ENCODE results near the gene CTNNBIP1. TPM values are rescaled to one million over a fixed set of nuclear protein-coding genes. Genes with fewer than 3 reads are reported as not detected.

CTNNBIP1 gene
- total RNA-seq, 1 experiment from 2014 or later = 14.6 TPM

DNA sequence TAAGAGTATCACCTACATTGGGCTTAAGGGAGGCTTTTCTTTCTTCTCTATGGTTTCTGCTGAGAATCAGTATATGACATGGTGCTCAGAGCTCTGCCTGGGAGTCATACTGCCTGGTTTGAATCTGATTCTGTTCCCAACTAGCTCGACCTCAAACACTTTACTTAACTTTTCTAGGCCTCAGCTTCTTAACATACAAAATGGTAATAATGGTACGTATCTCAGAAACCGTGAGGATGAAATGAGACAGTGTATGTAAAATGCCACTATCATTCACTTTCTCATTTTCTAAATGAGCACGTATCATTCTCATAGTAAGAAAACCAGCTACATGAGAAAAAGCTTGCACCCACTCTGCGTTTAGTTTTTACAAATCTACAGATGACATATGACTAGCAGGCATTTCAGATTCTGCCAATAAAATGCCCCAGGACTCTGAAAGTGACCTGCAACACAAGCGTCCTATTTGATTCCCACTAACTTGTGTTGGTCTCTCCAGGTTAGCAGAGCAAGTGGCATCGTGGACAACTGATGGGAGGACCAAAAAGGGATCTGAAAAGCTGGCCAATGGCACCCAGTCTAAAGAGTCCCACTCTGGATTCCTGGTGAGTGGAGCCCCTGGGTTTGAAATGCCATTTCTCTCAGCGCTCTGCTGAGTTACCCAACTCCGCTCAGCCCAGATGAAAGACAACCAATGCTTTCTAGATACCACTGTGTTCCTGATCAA, 6.1 kb downstream of the CTNNBIP1 start:
- Histone ChIP-seq H3K4me3 (ENCODE audit: low read depth, low read length, poor library complexity, severe bottlenecking) (no peak overlapping the region), H3K4me1 (ENCODE audit: insufficient read depth, low read length, poor library complexity, severe bottlenecking) (peaks cover 6% of the 10 kb centered on the region), H3K27ac (ENCODE audit: low read depth, low read length, poor library complexity, severe bottlenecking) (no peak overlapping the region), H3K36me3 (ENCODE audit: insufficient read depth, low read length, poor library complexity, severe bottlenecking) (no peaks in the 10 kb centered on the region), H3K9me3 (ENCODE audit: low read depth, low read length, poor library complexity, severe bottlenecking) (no peaks in the 10 kb centered on the region), H3K27me3 (replicated peaks; ENCODE audit: insufficient read depth, low read depth, low read length, poor library complexity) (no peaks in the 10 kb centered on the region)
- intact Hi-C loops (cut with micrococcal nuclease; ENCODE audit: unreplicated experiment) = no loop called here
- CTCF ChIA-PET = no interaction called here
- POLR2A ChIA-PET (ENCODE audit: low non-redundant PET) = no interaction called here
- no TSS peak for BruUV-seq (replicated peaks)
- no peak for DNase-seq (ENCODE audit: low spot score)
- no peak for TF ChIP-seq EZH2 (IDR thresholded peaks at IDR 0.05; ENCODE audit: borderline replicate concordance, low read depth, low read length, poor library complexity, severe bottlenecking)
- TF ChIP-seq, protein P1, sequence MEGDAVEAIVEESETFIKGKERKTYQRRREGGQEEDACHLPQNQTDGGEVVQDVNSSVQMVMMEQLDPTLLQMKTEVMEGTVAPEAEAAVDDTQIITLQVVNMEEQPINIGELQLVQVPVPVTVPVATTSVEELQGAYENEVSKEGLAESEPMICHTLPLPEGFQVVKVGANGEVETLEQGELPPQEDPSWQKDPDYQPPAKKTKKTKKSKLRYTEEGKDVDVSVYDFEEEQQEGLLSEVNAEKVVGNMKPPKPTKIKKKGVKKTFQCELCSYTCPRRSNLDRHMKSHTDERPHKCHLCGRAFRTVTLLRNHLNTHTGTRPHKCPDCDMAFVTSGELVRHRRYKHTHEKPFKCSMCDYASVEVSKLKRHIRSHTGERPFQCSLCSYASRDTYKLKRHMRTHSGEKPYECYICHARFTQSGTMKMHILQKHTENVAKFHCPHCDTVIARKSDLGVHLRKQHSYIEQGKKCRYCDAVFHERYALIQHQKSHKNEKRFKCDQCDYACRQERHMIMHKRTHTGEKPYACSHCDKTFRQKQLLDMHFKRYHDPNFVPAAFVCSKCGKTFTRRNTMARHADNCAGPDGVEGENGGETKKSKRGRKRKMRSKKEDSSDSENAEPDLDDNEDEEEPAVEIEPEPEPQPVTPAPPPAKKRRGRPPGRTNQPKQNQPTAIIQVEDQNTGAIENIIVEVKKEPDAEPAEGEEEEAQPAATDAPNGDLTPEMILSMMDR (conservative IDR thresholded peaks at IDR 0.05; ENCODE audit: low read depth, low read length) = no peak

DNA sequence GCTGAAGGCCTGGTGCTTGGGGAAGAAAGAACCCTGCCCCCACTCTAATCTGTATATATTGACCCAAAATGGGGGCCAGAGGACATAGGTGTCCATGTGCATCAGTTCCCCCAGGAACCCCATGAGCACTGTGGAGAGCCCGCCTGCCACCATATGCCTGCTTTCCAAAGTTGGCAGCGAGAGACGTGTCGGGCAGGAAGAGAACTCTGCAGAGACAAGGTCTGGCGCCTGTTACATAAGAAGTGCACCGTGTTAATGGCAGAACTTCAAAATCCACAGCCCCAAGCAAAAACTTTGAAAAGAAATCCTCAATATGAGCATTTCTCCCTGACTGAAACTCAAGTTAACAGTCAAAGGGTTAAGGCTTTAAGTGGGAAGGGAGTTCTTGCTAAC, 8.0 kb downstream of the CTNNBIP1 start:
- no TSS peak for BruUV-seq (replicated peaks)
- Histone ChIP-seq H3K9me3 (ENCODE audit: low read depth, low read length, poor library complexity, severe bottlenecking) (no peaks in the 10 kb centered on the region), H3K36me3 (ENCODE audit: insufficient read depth, low read length, poor library complexity, severe bottlenecking) (no peaks in the 10 kb centered on the region), H3K27me3 (replicated peaks; ENCODE audit: insufficient read depth, low read depth, low read length, poor library complexity) (no peaks in the 10 kb centered on the region), H3K27ac (ENCODE audit: low read depth, low read length, poor library complexity, severe bottlenecking) (no peak overlapping the region), H3K4me3 (ENCODE audit: low read depth, low read length, poor library complexity, severe bottlenecking) (no peak overlapping the region), H3K4me1 (ENCODE audit: insufficient read depth, low read length, poor library complexity, severe bottlenecking) (no peaks in the 10 kb centered on the region)
- CTCF ChIA-PET = no interaction called here
- DNase-seq (ENCODE audit: low spot score) = no peak
- intact Hi-C loops (cut with micrococcal nuclease; ENCODE audit: unreplicated experiment) = no loop called here
- TF ChIP-seq EZH2 (IDR thresholded peaks at IDR 0.05; ENCODE audit: borderline replicate concordance, low read depth, low read length, poor library complexity, severe bottlenecking) = no peak
- TF ChIP-seq, protein P1 (conservative IDR thresholded peaks at IDR 0.05; ENCODE audit: low read depth, low read length) = no peak
- POLR2A ChIA-PET (ENCODE audit: low non-redundant PET) = no interaction called here

DNA sequence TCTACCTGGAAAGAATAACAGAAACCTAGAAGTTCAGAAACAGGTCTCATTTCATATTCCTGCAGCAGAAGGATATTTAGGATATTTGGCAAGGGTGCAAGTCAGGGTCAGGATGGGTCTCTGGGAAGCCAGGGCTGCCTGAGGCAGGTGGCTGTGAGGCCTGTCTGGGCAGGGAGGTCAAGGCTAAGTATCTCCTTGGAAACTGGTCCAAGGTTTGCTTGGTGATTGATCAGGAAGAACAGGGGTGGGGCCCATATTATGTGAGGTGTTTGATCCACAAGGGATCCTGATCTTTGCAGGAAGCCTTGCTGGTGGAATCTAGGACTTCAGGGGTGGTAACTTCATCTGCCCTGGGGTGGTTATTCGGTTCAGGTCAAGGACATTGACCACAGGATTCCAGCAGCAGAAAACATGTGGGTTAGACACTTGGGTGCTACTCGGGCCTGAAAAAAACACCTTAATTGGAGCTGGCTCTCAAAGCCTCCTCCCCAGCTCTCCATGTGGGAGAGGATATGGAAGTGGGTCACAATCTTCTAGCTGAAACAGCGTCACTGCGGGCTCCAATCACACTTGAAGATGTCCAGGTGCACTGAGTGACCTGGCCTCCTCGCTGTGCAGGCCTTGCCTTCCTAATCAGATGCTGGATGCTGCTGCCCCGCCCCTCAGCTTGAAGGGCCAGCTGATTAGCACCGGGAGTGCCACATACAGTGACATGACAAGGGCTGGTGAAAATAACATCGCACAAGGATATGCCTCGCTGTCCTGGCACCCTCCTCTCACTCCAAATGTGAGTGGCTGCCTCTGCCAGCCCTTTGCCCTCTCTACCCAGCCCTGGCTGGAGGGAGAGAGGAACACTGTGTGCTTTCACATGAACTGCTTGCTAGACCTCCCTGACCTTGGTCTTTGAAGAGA, 8.7 kb downstream of the CTNNBIP1 start:
- Histone ChIP-seq H3K4me3 (ENCODE audit: low read depth, low read length, poor library complexity, severe bottlenecking) (no peak overlapping the region), H3K36me3 (ENCODE audit: insufficient read depth, low read length, poor library complexity, severe bottlenecking) (no peaks in the 10 kb centered on the region), H3K27me3 (replicated peaks; ENCODE audit: insufficient read depth, low read depth, low read length, poor library complexity) (no peaks in the 10 kb centered on the region), H3K27ac (ENCODE audit: low read depth, low read length, poor library complexity, severe bottlenecking) (no peak overlapping the region), H3K4me1 (ENCODE audit: insufficient read depth, low read length, poor library complexity, severe bottlenecking) (no peaks in the 10 kb centered on the region), H3K9me3 (ENCODE audit: low read depth, low read length, poor library complexity, severe bottlenecking) (no peaks in the 10 kb centered on the region)
- ChIA-PET CTCF (no interaction called here), POLR2A (ENCODE audit: low non-redundant PET) (no interaction called here)
- DNase-seq (ENCODE audit: low spot score) = no peak
- TF ChIP-seq EZH2 (IDR thresholded peaks at IDR 0.05; ENCODE audit: borderline replicate concordance, low read depth, low read length, poor library complexity, severe bottlenecking) = no peak
- TF ChIP-seq, protein P1 (conservative IDR thresholded peaks at IDR 0.05; ENCODE audit: low read depth, low read length) = no peak
- no TSS peak for BruUV-seq (replicated peaks)
- intact Hi-C loops (cut with micrococcal nuclease; ENCODE audit: unreplicated experiment) = no loop called here

All from A673 (cell line).